Measurements from ENCODE around the gene OR2M7. TPM values are rescaled to one million over a fixed set of nuclear protein-coding genes. Genes with fewer than 3 reads are reported as not detected.

The OR2M7 gene
- total RNA-seq (not detected), polyA plus RNA-seq (not detected)
- long read RNA-seq, donor 1 = 0 reads
- long read RNA-seq, donor 2 = 0 reads
- long read RNA-seq, donor 3 = 0 reads
- long read RNA-seq, donor 4 = 0 reads
- long read RNA-seq, donor 5 = 0 reads

GRCh38 chr1:248324468-248324867 lies at the start of gene OR2M7:
OR2M7 (minus strand) TSS chr1:248324568; CDS start chr1:248324568, 0 bp downstream.
- Histone ChIP-seq H3K36me3 (ENCODE audit: control insufficient read depth in 4 of 4, insufficient read depth in 4 of 4, low read length in 4 of 4) (no peaks in the 10 kb centered on the region), H3K4me1 (ENCODE audit: control insufficient read depth in 5 of 5, insufficient read depth in 5 of 5, low read length in 5 of 5) (no peaks in the 10 kb centered on the region), H3K27me3 (ENCODE audit: control insufficient read depth in 3 of 3, insufficient read depth in 3 of 3, low read length in 2 of 3) (no peaks in the 10 kb centered on the region), H3K9me3 (ENCODE audit: control insufficient read depth in 4 of 4, insufficient read depth in 3 of 4, low read length in 3 of 4) (peaks cover 0 to 7% (median 1%) of the 10 kb centered on the region in 4 donors), H3K9ac (ENCODE audit: insufficient read depth in 1 of 2, low read length in 2 of 2) (no peak within 1 kb of the TSS), H3K27ac (ENCODE audit: low read depth in 1 of 2, low read length in 1 of 2) (no peak within 1 kb of the TSS), H3K4me3 (no peak within 1 kb of the TSS)
- no peak for DNase-seq
- ATAC-seq (ENCODE audit: insufficient read depth, low FRiP score) = no peak
- WGBS, 2 donors = 92 to 94% methylated on average over 1 of the region's 1 CpG
- TF ChIP-seq CTCF (IDR thresholded peaks at IDR 0.05; ENCODE audit: control extremely low read depth, extremely low read depth) = no peak

GRCh38 chr1:248373761-248374160 lies 49.4 kb upstream of the OR2M7 start:
- H3K9ac ChIP-seq (ENCODE audit: insufficient read depth in 1 of 2, low read length in 2 of 2) = no peak overlapping the region
- ATAC-seq (ENCODE audit: insufficient read depth, low FRiP score) (no peak), DNase-seq (no peak)
- H3K36me3 ChIP-seq (ENCODE audit: control insufficient read depth in 4 of 4, insufficient read depth in 4 of 4, low read length in 4 of 4) = no peaks in the 10 kb centered on the region
- no peaks in the 10 kb centered on the region for H3K4me1 ChIP-seq (ENCODE audit: control insufficient read depth in 5 of 5, insufficient read depth in 5 of 5, low read length in 5 of 5)
- no peak overlapping the region for H3K4me3 ChIP-seq
- H3K9me3 ChIP-seq (ENCODE audit: control insufficient read depth in 4 of 4, insufficient read depth in 3 of 4, low read length in 3 of 4) = peaks cover 0 to 17% (median 4%) of the 10 kb centered on the region in 4 donors
- H3K27me3 ChIP-seq (ENCODE audit: control insufficient read depth in 3 of 3, insufficient read depth in 3 of 3, low read length in 2 of 3) = no peaks in the 10 kb centered on the region
- no peak overlapping the region for H3K27ac ChIP-seq (ENCODE audit: low read depth in 1 of 2, low read length in 1 of 2)
- WGBS, 2 donors = 74 to 86% methylated on average over 4 of the region's 4 CpGs
- no peak for TF ChIP-seq CTCF (IDR thresholded peaks at IDR 0.05; ENCODE audit: control extremely low read depth, extremely low read depth)

GRCh38 chr1:248372394-248372793 lies 48.0 kb upstream of the OR2M7 start:
- H3K9me3 ChIP-seq (ENCODE audit: control insufficient read depth in 4 of 4, insufficient read depth in 3 of 4, low read length in 3 of 4) = peaks cover 0 to 19% (median 4%) of the 10 kb centered on the region in 4 donors
- TF ChIP-seq CTCF (IDR thresholded peaks at IDR 0.05; ENCODE audit: control extremely low read depth, extremely low read depth) = no peak
- no peaks in the 10 kb centered on the region for H3K4me1 ChIP-seq (ENCODE audit: control insufficient read depth in 5 of 5, insufficient read depth in 5 of 5, low read length in 5 of 5)
- 44 to 61% methylated on average over 5 of the region's 5 CpGs for WGBS, 2 donors
- H3K4me3 ChIP-seq = no peak overlapping the region
- no peak for ATAC-seq (ENCODE audit: insufficient read depth, low FRiP score)
- H3K27ac ChIP-seq (ENCODE audit: low read depth in 1 of 2, low read length in 1 of 2) = no peak overlapping the region
- H3K9ac ChIP-seq (ENCODE audit: insufficient read depth in 1 of 2, low read length in 2 of 2) = no peak overlapping the region
- no peaks in the 10 kb centered on the region for H3K27me3 ChIP-seq (ENCODE audit: control insufficient read depth in 3 of 3, insufficient read depth in 3 of 3, low read length in 2 of 3)
- no peaks in the 10 kb centered on the region for H3K36me3 ChIP-seq (ENCODE audit: control insufficient read depth in 4 of 4, insufficient read depth in 4 of 4, low read length in 4 of 4)
- DNase-seq = no peak

- Histone ChIP-seq H3K4me1 (ENCODE audit: control insufficient read depth in 5 of 5, insufficient read depth in 5 of 5, low read length in 5 of 5) (no peaks in the 10 kb centered on the region), H3K36me3 (ENCODE audit: control insufficient read depth in 4 of 4, insufficient read depth in 4 of 4, low read length in 4 of 4) (no peaks in the 10 kb centered on the region), H3K27ac (ENCODE audit: low read depth in 1 of 2, low read length in 1 of 2) (no peak overlapping the region), H3K27me3 (ENCODE audit: control insufficient read depth in 3 of 3, insufficient read depth in 3 of 3, low read length in 2 of 3) (no peaks in the 10 kb centered on the region), H3K4me3 (no peak overlapping the region), H3K9ac (ENCODE audit: insufficient read depth in 1 of 2, low read length in 2 of 2) (no peak overlapping the region), H3K9me3 (ENCODE audit: control insufficient read depth in 4 of 4, insufficient read depth in 3 of 4, low read length in 3 of 4) (peaks cover 0 to 12% (median 4%) of the 10 kb centered on the region in 4 donors)
- DNase-seq = no peak
- no peak for TF ChIP-seq CTCF (IDR thresholded peaks at IDR 0.05; ENCODE audit: control extremely low read depth, extremely low read depth)
- no peak for ATAC-seq (ENCODE audit: insufficient read depth, low FRiP score)
Observed at GRCh38 chr1:248366609-248367008, 42.2 kb upstream of the OR2M7 start.

Data from lung (tissue), 16 donors.